Left forelimb (tissue), 1 donor: ENCODE data around the gene CRLF1.

Experiments
- DNase-seq: peaks from one replicate; pipeline ENCODE4 v3.0.0-alpha.2; 2018; ENCODE audit warnings: low spot score

Gene CRLF1

GRCh38 chr19:18636183-18636968, 29.8 kb upstream of the CRLF1 start:
- DNase-seq = peak; percentile 97

- DNase-seq = no peak
Observed at GRCh38 chr19:18635831-18636182, 29.2 kb upstream of the CRLF1 start.

GRCh38 chr19:18634612-18635297, 28.2 kb upstream of the CRLF1 start:
- DNase-seq = no peak

GRCh38 chr19:18633321-18633720, 26.7 kb upstream of the CRLF1 start:
- DNase-seq = no peak

- no peak for DNase-seq
Observed at GRCh38 chr19:18629166-18630088, 22.8 kb upstream of the CRLF1 start.

GRCh38 chr19:18626906-18627305, 20.3 kb upstream of the CRLF1 start:
- DNase-seq = no peak

GRCh38 chr19:18620902-18621301, 14.3 kb upstream of the CRLF1 start:
- no peak for DNase-seq

- no peak for DNase-seq
Observed at GRCh38 chr19:18620311-18620710, 13.7 kb upstream of the CRLF1 start.

GRCh38 chr19:18618236-18618635, 11.6 kb upstream of the CRLF1 start:
- no peak for DNase-seq

- DNase-seq = no peak
Observed at GRCh38 chr19:18617562-18617961, 11.0 kb upstream of the CRLF1 start.

- DNase-seq = no peak
Observed at GRCh38 chr19:18616023-18616422, 9.4 kb upstream of the CRLF1 start.

- DNase-seq = no peak
Observed at GRCh38 chr19:18613589-18614234, 7.1 kb upstream of the CRLF1 start.

GRCh38 chr19:18612772-18613588, 6.4 kb upstream of the CRLF1 start, which contains the start of gene TMEM59L:
Gene TMEM59L (plus strand): TSS chr19:18612870. CDS start chr19:18612959, 89 bp downstream.
- DNase-seq = peak; percentile 65

GRCh38 chr19:18612051-18612771, 5.6 kb upstream of the CRLF1 start:
- no peak for DNase-seq

GRCh38 chr19:18611327-18612050, 4.9 kb upstream of the CRLF1 start:
- DNase-seq = peak; percentile 69

GRCh38 chr19:18610556-18611326, 4.1 kb upstream of the CRLF1 start:
- DNase-seq = peak; percentile 65

GRCh38 chr19:18610245-18610555, 3.6 kb upstream of the CRLF1 start:
- no peak for DNase-seq

GRCh38 chr19:18609717-18610051, 3.1 kb upstream of the CRLF1 start:
- DNase-seq = no peak
